GM19452 (cell line): ENCODE results near the gene CYB561D1.
"Not testable (repeated sequence)": the region's sequence is repeated elsewhere in the genome, so short reads cannot be mapped to it uniquely, and the experiment has no call there.

Experiments used
- ATAC-seq: cut with Tn5 transposase; IDR thresholded peaks from one replicate; pipeline ENCODE4 v1.9.1; 2021; ENCODE audit not compliant: unreplicated experiment

CYB561D1 gene

GRCh38 chr1:109493805-109494539, at the start of gene CYB561D1:
Gene CYB561D1 (plus strand): TSS chr1:109494094. CDS start chr1:109494140, 46 bp downstream.
- peak; percentile 86 for ATAC-seq

GRCh38 chr1:109444346-109444745, 49.5 kb upstream of the CYB561D1 start:
- no peak for ATAC-seq

GRCh38 chr1:109445949-109446695, 47.8 kb upstream of the CYB561D1 start:
- not testable (repeated sequence) for ATAC-seq

GRCh38 chr1:109447524-109447923, 46.4 kb upstream of the CYB561D1 start:
- ATAC-seq, result no peak

GRCh38 chr1:109454497-109455133, 39.3 kb upstream of the CYB561D1 start:
- no peak for ATAC-seq

GRCh38 chr1:109457819-109458218, 36.1 kb upstream of the CYB561D1 start:
- ATAC-seq, result no peak

GRCh38 chr1:109466125-109466451, 27.8 kb upstream of the CYB561D1 start:
- no peak for ATAC-seq

- no peak for ATAC-seq
These were observed 27.2 kb upstream of the CYB561D1 start, which contains the start of gene SYPL2 for GRCh38 chr1:109466452-109467300. Gene SYPL2 (plus strand): TSS chr1:109466546. CDS start chr1:109466844, 298 bp downstream.

GRCh38 chr1:109467301-109467777, 26.6 kb upstream of the CYB561D1 start:
- ATAC-seq, result no peak

GRCh38 chr1:109468061-109468460, 25.8 kb upstream of the CYB561D1 start:
- ATAC-seq, result no peak

GRCh38 chr1:109468903-109469302, 25.0 kb upstream of the CYB561D1 start:
- ATAC-seq, result no peak

- no peak for ATAC-seq
These were observed 23.6 kb upstream of the CYB561D1 start for GRCh38 chr1:109470245-109470644.

- ATAC-seq, result no peak
These were observed 21.1 kb upstream of the CYB561D1 start for GRCh38 chr1:109472779-109473178.

GRCh38 chr1:109473284-109474057, 20.4 kb upstream of the CYB561D1 start:
- ATAC-seq, result not testable (repeated sequence)

GRCh38 chr1:109474697-109475096, 19.2 kb upstream of the CYB561D1 start:
- ATAC-seq, result no peak

- ATAC-seq, result no peak
These were observed 18.6 kb upstream of the CYB561D1 start for GRCh38 chr1:109475261-109475660.

- ATAC-seq, result no peak
These were observed 17.1 kb upstream of the CYB561D1 start for GRCh38 chr1:109476825-109477224.

- no peak for ATAC-seq
These were observed 16.1 kb upstream of the CYB561D1 start for GRCh38 chr1:109477821-109478220.

- no peak for ATAC-seq
These were observed 15.1 kb upstream of the CYB561D1 start for GRCh38 chr1:109478806-109479205.

- no peak for ATAC-seq
These were observed 14.6 kb upstream of the CYB561D1 start for GRCh38 chr1:109479311-109479710.
